ENCODE data around the gene BRINP3.

- TF ChIP-seq POLR2A (IDR thresholded peaks at IDR 0.05; ENCODE audit: low read length) (no peak), GATA1 (IDR thresholded peaks at IDR 0.05; ENCODE audit: low read depth, low read length) (no peak)
These were observed 21.5 kb downstream of the BRINP3 start for GRCh38 chr1:190456129-190456528.

Measured in erythroblast (primary cell).